ENCODE measurements around the gene DBNDD2. TPM values are rescaled to one million over a fixed set of nuclear protein-coding genes. Genes with fewer than 3 reads are reported as not detected.

DBNDD2 gene
- total and polyA plus RNA-seq, 12 donors: 2.1 to 71.1 (median 31.5) TPM

DNA sequence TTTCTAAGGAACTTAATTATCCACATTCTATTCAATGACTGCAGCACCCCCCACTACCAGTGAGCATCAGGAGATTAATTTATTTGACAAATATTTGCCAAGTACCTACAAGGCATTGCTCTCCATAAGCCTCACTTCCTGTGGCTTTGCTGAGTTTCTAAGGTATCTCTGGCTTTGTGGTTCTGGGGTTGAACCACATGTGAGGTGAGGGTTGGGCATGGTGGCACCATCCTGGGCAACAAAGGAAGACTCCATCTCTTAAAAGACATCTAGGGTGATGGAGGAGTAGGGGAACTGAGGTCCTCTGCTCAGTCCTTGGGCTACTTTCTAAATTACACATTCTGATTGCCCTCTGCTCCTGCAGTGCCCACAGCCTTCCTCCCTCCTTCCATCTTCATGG is 36.0 kb downstream of the DBNDD2 start:
- H3K27me3 ChIP-seq: no peaks in the 10 kb centered on the region
- no peaks in the 10 kb centered on the region for H3K9me3 ChIP-seq (replicated peaks in 1 of 3)
- TF ChIP-seq POLR2A (IDR thresholded peaks at IDR 0.05): no peak
- TF ChIP-seq, protein P1, sequence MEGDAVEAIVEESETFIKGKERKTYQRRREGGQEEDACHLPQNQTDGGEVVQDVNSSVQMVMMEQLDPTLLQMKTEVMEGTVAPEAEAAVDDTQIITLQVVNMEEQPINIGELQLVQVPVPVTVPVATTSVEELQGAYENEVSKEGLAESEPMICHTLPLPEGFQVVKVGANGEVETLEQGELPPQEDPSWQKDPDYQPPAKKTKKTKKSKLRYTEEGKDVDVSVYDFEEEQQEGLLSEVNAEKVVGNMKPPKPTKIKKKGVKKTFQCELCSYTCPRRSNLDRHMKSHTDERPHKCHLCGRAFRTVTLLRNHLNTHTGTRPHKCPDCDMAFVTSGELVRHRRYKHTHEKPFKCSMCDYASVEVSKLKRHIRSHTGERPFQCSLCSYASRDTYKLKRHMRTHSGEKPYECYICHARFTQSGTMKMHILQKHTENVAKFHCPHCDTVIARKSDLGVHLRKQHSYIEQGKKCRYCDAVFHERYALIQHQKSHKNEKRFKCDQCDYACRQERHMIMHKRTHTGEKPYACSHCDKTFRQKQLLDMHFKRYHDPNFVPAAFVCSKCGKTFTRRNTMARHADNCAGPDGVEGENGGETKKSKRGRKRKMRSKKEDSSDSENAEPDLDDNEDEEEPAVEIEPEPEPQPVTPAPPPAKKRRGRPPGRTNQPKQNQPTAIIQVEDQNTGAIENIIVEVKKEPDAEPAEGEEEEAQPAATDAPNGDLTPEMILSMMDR (IDR thresholded peaks at IDR 0.05): no peak
- intact Hi-C loops (cut with DNase I): loop anchor here in 1 of 2 donors (10.0 kb wide), 1 partner anchor 331 kb away; no protein-coding TSS in a partner anchor
- no peak overlapping the region for H3K4me3 ChIP-seq
- no peak overlapping the region for H3K27ac ChIP-seq
- no peaks in the 10 kb centered on the region for H3K4me1 ChIP-seq (replicated peaks in 1 of 2)
- DNase-seq: no peak
- no peaks in the 10 kb centered on the region for H3K36me3 ChIP-seq (replicated peaks in 1 of 2)

DNA sequence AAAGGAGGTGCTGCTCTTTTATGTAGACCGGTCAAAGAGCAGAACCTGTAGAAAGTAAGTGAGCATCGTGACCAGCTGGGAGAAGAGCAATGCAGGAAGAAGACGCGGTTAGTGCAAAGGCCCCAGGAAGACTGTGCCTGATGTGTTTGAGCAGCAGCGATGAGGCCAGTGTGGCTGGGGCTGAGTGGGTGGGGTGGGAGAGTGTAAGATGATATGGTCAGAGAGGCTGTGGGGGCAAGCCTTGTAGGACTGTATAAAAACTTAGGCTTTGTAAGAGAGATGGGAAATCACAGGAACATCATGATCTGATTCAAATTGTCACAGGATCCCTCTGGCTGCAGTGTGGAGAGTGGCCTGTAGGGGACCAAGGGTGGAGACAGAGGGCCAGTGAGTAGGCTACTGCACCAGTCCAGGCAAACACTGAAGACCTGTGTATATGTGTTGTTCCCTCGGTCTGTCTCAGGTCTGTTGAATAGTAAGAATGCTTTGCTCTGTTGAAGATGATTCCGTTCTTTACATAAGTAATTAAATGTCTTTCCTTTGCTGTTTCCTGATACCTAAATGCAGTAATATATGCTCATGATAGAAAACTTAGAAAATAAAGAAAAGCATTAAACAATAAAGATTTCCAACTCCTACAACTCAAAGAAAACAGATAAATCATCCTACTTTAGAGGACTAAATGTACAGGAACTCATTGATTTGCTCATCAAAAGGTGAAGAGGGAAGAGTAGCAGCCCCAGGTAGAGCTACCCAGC is 37.9 kb downstream of the DBNDD2 start:
- Histone ChIP-seq H3K4me3 (no peak overlapping the region), H3K27ac (no peak overlapping the region), H3K27me3 (no peaks in the 10 kb centered on the region), H3K4me1 (replicated peaks in 1 of 2) (no peaks in the 10 kb centered on the region), H3K9me3 (replicated peaks in 1 of 3) (no peaks in the 10 kb centered on the region), H3K36me3 (replicated peaks in 1 of 2) (no peaks in the 10 kb centered on the region)
- WGBS, 4 donors: 66 to 70% (median 66%) methylated on average over 7 of the region's 7 CpGs
- TF ChIP-seq, protein P1 (IDR thresholded peaks at IDR 0.05): peak; percentile 15 to 49 (median 26)
- no peak for TF ChIP-seq POLR2A (IDR thresholded peaks at IDR 0.05)
- no peak for DNase-seq
- intact Hi-C loops (cut with DNase I): loop anchor here in 1 of 2 donors (10.0 kb wide), 1 partner anchor 329 kb away; no protein-coding TSS in a partner anchor

- H3K27me3 ChIP-seq: no peaks in the 10 kb centered on the region
- H3K4me3 ChIP-seq: no peak overlapping the region
- TF ChIP-seq, protein P1 (IDR thresholded peaks at IDR 0.05): no peak
- no peak for TF ChIP-seq POLR2A (IDR thresholded peaks at IDR 0.05)
- no peak overlapping the region for H3K27ac ChIP-seq
- no peak for DNase-seq
- no peaks in the 10 kb centered on the region for H3K4me1 ChIP-seq (replicated peaks in 1 of 2)
- intact Hi-C loops (cut with DNase I): loop anchor here in 1 of 2 donors (10.0 kb wide), 1 partner anchor 327 kb away; no protein-coding TSS in a partner anchor
- H3K9me3 ChIP-seq (replicated peaks in 1 of 3): no peaks in the 10 kb centered on the region
- H3K36me3 ChIP-seq (replicated peaks in 1 of 2): no peaks in the 10 kb centered on the region
- WGBS, 4 donors: 56 to 68% (median 66%) methylated on average over 6 of the region's 6 CpGs
Measured at GRCh38 chr20:45448270-45448669, 40.2 kb downstream of the DBNDD2 start.

DNA sequence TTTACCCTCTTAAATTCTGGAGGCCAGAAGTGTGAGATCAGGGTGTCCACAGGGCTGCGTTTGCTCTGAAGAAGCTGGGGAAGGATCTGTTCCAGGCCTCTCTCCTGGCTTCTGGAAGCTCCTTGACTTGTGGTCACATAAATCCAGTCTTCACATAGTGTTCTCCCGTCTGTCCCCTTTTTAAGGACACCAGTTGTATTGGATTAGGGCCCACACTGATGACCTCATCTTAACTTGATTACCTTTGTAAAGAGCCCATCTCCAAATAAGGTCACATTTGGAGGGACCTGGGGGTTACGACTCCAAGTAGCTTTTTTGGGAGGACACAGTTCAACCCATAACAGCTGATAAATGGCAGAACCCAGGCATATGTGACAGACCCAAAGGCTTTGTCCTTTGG is 41.4 kb downstream of the DBNDD2 start:
- no peaks in the 10 kb centered on the region for H3K9me3 ChIP-seq (replicated peaks in 1 of 3)
- no peaks in the 10 kb centered on the region for H3K4me1 ChIP-seq (replicated peaks in 1 of 2)
- no peak overlapping the region for H3K4me3 ChIP-seq
- no peaks in the 10 kb centered on the region for H3K36me3 ChIP-seq (replicated peaks in 1 of 2)
- H3K27ac ChIP-seq: no peak overlapping the region
- DNase-seq: no peak
- intact Hi-C loops (cut with DNase I): loop anchor here in 1 of 2 donors (10.0 kb wide), 1 partner anchor 325 kb away; no protein-coding TSS in a partner anchor
- TF ChIP-seq, protein P1 (IDR thresholded peaks at IDR 0.05): no peak
- no peak for TF ChIP-seq POLR2A (IDR thresholded peaks at IDR 0.05)
- no peaks in the 10 kb centered on the region for H3K27me3 ChIP-seq
- 56 to 64% (median 60%) methylated on average over 3 of the region's 3 CpGs for WGBS, 4 donors

All from adrenal gland (tissue), 12 donors.